Heart right ventricle (tissue), 16 donors: ENCODE measurements around the gene ASZ1. TPM values are rescaled to one million over a fixed set of nuclear protein-coding genes. Genes with fewer than 3 reads are reported as not detected.
"Not testable (repeated sequence)": the region's sequence is repeated elsewhere in the genome, so short reads cannot be mapped to it uniquely, and the experiment has no call there.

Experiments used
- ATAC-seq, 8 donors: fragments of 200-7000 bp; cut with Tn5 transposase; one replicate each; pipeline ENCODE4 v1.9.1; 2020; ENCODE audit warnings: mild to moderate bottlenecking in 8 of 8, moderate library complexity in 8 of 8, moderate number of reproducible peaks in 1 of 8
- DNase-seq, 2 donors: peaks; one replicate each; pipeline ENCODE4 v3.0.0-alpha.2; 2020
- H3K27ac ChIP-seq, 10 donors: fragments of 200-600 bp; sonication (generic) in 2 of 10; one replicate each; pipeline versions ENCODE4 v1.5.0 to v1.8.0; 2020 to 2022; ENCODE audit warnings: mild to moderate bottlenecking in 3 of 10
- H3K27me3 ChIP-seq, 7 donors: fragments of 200-600 bp; one replicate each; pipeline ENCODE4 v1.8.0; 2021 to 2022; ENCODE audit warnings: mild to moderate bottlenecking in 2 of 7
- H3K36me3 ChIP-seq, 9 donors: fragments of 200-600 bp; sonication (generic) in 1 of 9; one replicate each; pipeline versions ENCODE4 v1.5.0 to v1.8.0; 2020 to 2022; ENCODE audit warnings: mild to moderate bottlenecking in 2 of 9
- H3K4me1 ChIP-seq, 9 donors: fragments of 200-600 bp; sonication (generic) in 1 of 9; one replicate each; pipeline versions ENCODE4 v1.5.0 to v1.8.0; 2020 to 2022; ENCODE audit warnings: mild to moderate bottlenecking in 4 of 9
- H3K4me3 ChIP-seq, 10 donors: fragments of 200-600 bp; sonication (generic) in 2 of 10; one replicate each; pipeline versions ENCODE4 v1.5.0 to v1.8.0; 2020 to 2022; ENCODE audit warnings: mild to moderate bottlenecking in 7 of 10, moderate library complexity in 2 of 10
- H3K9me3 ChIP-seq, 11 donors: fragments of 200-600 bp in 10 of 11; sonication (generic) in 2 of 11; one replicate each; pipeline versions ENCODE4 v1.5.0 to v1.8.0; 2013 to 2022; ENCODE audit warnings: mild to moderate bottlenecking in 2 of 11, control low read depth in 1 of 11, moderate library complexity in 1 of 11
- WGBS, 2 donors: extraction: QIAGEN DNeasy Blood & Tissue Kit; methylation state at CpG; one replicate each; pipeline ENCODE4 v1.1.7; 2013; ENCODE audit warnings: inconsistent platforms in 1 of 2; 5-methylcytosine and 5-hydroxymethylcytosine counted together
- intact Hi-C, 10 donors: fragments of 100-400 bp; cut with DNase I; formaldehyde crosslinking; loops; one replicate each; pipeline versions ENCODE4 v1.11.1 to v1.14.2; 2022
- polyA plus RNA-seq, 2 donors: library from polyadenylated mRNA; stranded (reverse); fragments of 200-250 nt; gene quantifications; one replicate each; pipeline ENCODE4 v1.2.3, GENCODE V29; 2013
- total RNA-seq, 10 donors: library from RNA; stranded (reverse); fragmentation: NEBNext Ultra II Directional in 3 of 10; extraction: Animal tissue kit (Norgen Biotek cat#: 25700) in 3 of 10; gene quantifications; one replicate each; pipeline versions ENCODE4 v1.2.1 to v1.2.4, GENCODE V29; 2021 to 2023
- TF ChIP-seq, protein P1 (sequence below), 9 donors: fragments of 200-600 bp; sonication (generic) in 2 of 9; IDR thresholded peaks; one replicate each; pipeline versions ENCODE4 v1.5.0 to v1.8.0; 2021 to 2022; ENCODE audit warnings: antibody characterized with exemption in 9 of 9, mild to moderate bottlenecking in 5 of 9, moderate library complexity in 1 of 9
- donor health status: Arrhythmogenic right ventricular cardiomyopathy.
- donor health status: ischemic (EF 13 %, LVEDD 7.1; RV severe dilation, severe dysfunction).
- donor health status: healthy with polysubstance abuse.
- donor health status: DM: no; HTN: yes; CAD: no.
- donor health status: DM: no; HTN: no; CAD: no.
- donor health status: ischemic (EF 25% LVEDD 6.9; RV normal size, moderate dysfunction).
- donor health status: ischemic (EF 25% LVEDD 5.7; RV mildly dilated, moderate dysfunction).
- donor health status: healthy.
- donor health status: DM: yes; HTN: yes; CAD: no.
- donor health status: Ischemic cardiomyopathy.
- donor health status: ischemic (EF 35%, LVEDD 5.7; RV mildly dilated, moderate dysfunction).
- donor health status: nonischemic (EF 11% LVEDD 7.7; RV severe dilation, severe dysfunction).
- donor health status: DM: yes; HTN: yes; CAD: no.
- donor health status: PGD.
- donor health status: ischemic (EF 29% LVEDD 5.4; RV normal size, mild dysfunction).
- donor health status: nonischemic (EF 23%, LVEDD 6.1; RV moderate dilation, normal function).

ASZ1 gene
- total and polyA plus RNA-seq, 12 donors = not detected

DNA sequence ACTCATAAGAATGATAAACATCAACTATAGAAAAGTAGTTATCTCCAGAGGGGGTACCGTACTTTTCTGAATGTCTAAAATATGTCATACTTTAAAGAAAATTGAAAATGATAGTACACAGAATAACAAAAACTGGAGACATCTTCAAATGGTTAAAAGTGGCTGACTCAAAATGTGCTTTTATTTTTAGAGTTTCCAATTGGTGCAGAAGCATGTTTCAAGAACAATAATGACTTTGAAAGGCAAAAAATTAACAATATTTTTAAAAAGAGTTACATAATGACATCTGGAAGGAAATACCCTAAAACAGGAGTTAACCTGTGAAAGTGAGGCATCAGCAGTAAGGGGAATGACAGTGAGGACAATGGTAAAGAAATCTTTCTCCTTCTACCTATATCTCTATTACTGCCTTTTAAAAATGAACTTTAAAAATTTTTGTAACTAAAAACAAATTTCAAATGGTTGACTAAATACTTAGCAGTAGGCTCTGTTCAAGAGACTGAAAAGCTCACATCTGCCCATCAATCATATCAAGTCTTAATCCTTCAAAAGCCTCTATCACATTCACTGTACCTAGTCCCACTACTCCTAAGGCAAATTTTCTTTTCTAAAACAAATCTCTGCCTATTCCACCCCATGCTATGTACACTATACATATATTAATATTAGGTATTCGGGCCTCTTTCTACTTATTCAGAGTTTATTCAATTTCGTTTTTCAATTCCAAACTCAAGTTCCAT is 3.0 kb downstream of the ASZ1 start:
- no peak for ATAC-seq
- no peaks in the 10 kb centered on the region for H3K36me3 ChIP-seq
- no peaks in the 10 kb centered on the region for H3K4me1 ChIP-seq
- WGBS, 2 donors = 81 to 86% methylated on average over 3 of the region's 3 CpGs
- no peak overlapping the region for H3K27ac ChIP-seq
- DNase-seq = no peak
- H3K9me3 ChIP-seq = peaks cover 0 to 4% (median 0%) of the 10 kb centered on the region in 11 donors
- intact Hi-C loops = no loop called here
- H3K4me3 ChIP-seq = no peak overlapping the region
- no peaks in the 10 kb centered on the region for H3K27me3 ChIP-seq
- TF ChIP-seq, protein P1, sequence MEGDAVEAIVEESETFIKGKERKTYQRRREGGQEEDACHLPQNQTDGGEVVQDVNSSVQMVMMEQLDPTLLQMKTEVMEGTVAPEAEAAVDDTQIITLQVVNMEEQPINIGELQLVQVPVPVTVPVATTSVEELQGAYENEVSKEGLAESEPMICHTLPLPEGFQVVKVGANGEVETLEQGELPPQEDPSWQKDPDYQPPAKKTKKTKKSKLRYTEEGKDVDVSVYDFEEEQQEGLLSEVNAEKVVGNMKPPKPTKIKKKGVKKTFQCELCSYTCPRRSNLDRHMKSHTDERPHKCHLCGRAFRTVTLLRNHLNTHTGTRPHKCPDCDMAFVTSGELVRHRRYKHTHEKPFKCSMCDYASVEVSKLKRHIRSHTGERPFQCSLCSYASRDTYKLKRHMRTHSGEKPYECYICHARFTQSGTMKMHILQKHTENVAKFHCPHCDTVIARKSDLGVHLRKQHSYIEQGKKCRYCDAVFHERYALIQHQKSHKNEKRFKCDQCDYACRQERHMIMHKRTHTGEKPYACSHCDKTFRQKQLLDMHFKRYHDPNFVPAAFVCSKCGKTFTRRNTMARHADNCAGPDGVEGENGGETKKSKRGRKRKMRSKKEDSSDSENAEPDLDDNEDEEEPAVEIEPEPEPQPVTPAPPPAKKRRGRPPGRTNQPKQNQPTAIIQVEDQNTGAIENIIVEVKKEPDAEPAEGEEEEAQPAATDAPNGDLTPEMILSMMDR (IDR thresholded peaks at IDR 0.05) = no peak

DNA sequence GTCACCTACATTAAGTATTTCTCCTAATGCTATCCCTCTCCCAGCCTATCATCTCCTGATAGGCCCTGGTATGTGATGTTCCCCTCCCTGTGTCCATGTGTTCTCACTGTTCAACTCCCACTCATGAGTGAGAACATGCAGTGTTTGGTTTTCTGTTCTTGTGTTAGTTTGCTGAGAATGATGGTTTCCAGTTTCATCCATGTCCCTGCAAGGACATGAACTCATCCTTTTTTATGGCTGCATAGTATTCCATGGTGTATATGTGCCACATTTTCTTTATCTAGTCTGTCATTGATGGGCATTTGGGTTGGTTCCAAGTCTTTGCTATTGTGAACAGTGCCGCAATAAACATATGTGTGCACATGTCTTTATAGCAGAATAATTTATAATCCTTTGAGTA is 12.7 kb downstream of the ASZ1 start:
- H3K4me3 ChIP-seq, DNase-seq, ATAC-seq, H3K27me3 ChIP-seq, intact Hi-C loops, H3K36me3 ChIP-seq, H3K4me1 ChIP-seq, H3K27ac ChIP-seq, H3K9me3 ChIP-seq: not testable (repeated sequence)
- 88 to 100% methylated on average over 1 of the region's 1 CpG for WGBS, 2 donors

DNA sequence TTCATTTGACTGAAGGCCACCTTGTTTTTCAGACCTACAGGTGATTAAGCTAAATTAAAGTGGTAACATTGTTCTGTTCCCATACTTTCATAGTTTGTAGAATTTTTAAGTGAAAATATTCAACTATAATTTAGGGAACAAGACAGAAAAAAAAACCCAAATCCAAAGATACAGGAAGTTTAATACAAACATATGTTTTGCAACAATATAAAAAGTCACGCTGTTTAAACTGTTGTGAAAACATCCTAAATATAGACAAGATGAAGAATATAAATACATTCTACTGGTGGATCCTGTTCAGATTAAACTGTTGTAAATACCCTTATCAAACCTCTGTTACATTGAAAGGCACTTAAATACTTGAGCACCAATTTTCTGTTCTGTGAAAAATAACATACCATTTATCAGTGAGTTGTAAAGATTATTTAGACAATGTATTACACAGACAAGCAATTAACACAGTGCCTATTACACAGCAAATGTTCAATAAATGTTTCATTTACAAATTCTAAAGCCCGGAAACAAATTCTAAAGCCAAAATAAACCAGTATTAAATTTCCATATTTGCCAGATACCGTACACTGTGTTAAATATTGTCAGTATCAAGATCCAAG is 14.2 kb downstream of the ASZ1 start:
- ATAC-seq = no peak
- H3K27me3 ChIP-seq = no peaks in the 10 kb centered on the region

DNA sequence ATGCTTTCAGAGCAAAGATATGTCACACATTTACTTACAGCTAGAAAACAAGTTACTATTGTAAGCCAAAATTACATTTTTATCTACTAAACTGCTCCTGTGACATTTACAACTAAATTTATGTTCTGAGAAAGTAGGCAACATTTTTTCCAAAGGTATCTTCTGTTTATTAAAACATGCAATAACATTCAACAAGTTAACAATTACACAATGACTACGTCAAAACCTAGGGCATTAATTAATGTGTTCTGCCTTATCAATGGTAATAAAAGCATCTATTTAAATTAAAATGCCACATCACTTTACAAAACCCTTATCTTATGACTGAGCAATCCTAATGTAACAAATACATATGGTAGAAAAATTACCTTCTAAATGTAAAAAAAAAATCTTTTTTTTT is 14.9 kb downstream of the ASZ1 start:
- TF ChIP-seq, protein P1 (IDR thresholded peaks at IDR 0.05) = no peak
- H3K4me3 ChIP-seq = no peak overlapping the region
- H3K4me1 ChIP-seq = no peaks in the 10 kb centered on the region
- peaks cover 0 to 5% (median 0%) of the 10 kb centered on the region in 11 donors for H3K9me3 ChIP-seq
- 53 to 75% methylated on average over 1 of the region's 1 CpG for WGBS, 2 donors
- H3K27ac ChIP-seq = no peak overlapping the region
- no peaks in the 10 kb centered on the region for H3K36me3 ChIP-seq
- H3K27me3 ChIP-seq = no peaks in the 10 kb centered on the region
- intact Hi-C loops = no loop called here
- ATAC-seq (no peak), DNase-seq (no peak)

More for the DNA sequence above, 14.2 kb downstream of the ASZ1 start:
- no peak for DNase-seq
- TF ChIP-seq, protein P1 (IDR thresholded peaks at IDR 0.05) = no peak
- H3K4me1 ChIP-seq = no peaks in the 10 kb centered on the region
- H3K4me3 ChIP-seq = no peak overlapping the region
- 76 to 81% methylated on average over 3 of the region's 3 CpGs for WGBS, 2 donors
- intact Hi-C loops = no loop called here
- no peak overlapping the region for H3K27ac ChIP-seq
- no peaks in the 10 kb centered on the region for H3K36me3 ChIP-seq
- peaks cover 0 to 5% (median 0%) of the 10 kb centered on the region in 11 donors for H3K9me3 ChIP-seq

DNA sequence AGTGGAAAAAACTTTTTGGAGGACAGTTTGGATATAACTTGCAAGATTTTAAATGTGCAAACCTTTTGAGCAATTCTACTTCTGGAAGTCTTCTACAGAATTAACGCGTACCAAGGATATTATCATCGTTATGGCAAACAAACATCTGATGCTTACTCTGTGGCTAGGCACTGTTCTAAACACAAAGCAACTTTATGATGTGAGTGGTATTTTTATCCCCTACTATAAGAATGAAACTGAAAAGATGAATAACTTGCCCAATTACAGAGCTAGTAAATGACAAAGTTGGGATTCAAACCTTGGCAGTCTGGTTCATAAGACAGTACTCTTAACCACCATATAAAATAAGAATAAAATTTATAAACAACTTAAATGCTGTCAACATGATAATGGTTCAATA is 15.8 kb downstream of the ASZ1 start:
- H3K27ac ChIP-seq = no peak overlapping the region
- peaks cover 0 to 5% (median 0%) of the 10 kb centered on the region in 11 donors for H3K9me3 ChIP-seq

More for the DNA sequence above, 15.8 kb downstream of the ASZ1 start:
- 86 to 94% methylated on average over 3 of the region's 3 CpGs for WGBS, 2 donors
- no peaks in the 10 kb centered on the region for H3K4me1 ChIP-seq
- intact Hi-C loops = no loop called here
- no peaks in the 10 kb centered on the region for H3K36me3 ChIP-seq
- TF ChIP-seq, protein P1 (IDR thresholded peaks at IDR 0.05) = no peak
- DNase-seq = no peak
- H3K4me3 ChIP-seq = no peak overlapping the region
- no peak for ATAC-seq
- H3K27me3 ChIP-seq = no peaks in the 10 kb centered on the region
